Breast epithelium (tissue), 4 donors: ENCODE data around the gene FAM193A. TPM values are rescaled to one million over a fixed set of nuclear protein-coding genes. Genes with fewer than 3 reads are reported as not detected.

ENCODE experiments used
- DNase-seq, 2 donors: peaks; one replicate each; pipeline ENCODE4 v3.0.0-alpha.2; 2019; ENCODE audit warnings: low spot score in 2 of 2
- H3K27ac ChIP-seq, 2 donors: fragments of 200-600 bp; sonication (generic) in 1 of 2; one replicate each; pipeline ENCODE4 v1.5.1; 2016 to 2019; ENCODE audit warnings: mild to moderate bottlenecking in 1 of 2
- H3K27me3 ChIP-seq, 2 donors: fragments of 200-600 bp; sonication (generic) in 1 of 2; one replicate each; pipeline versions ENCODE4 v1.5.1 to v1.6.0; 2017 to 2019; ENCODE audit warnings: control low read depth in 1 of 2, mild to moderate bottlenecking in 1 of 2
- H3K36me3 ChIP-seq: fragments of 200-600 bp; one replicate; pipeline ENCODE4 v1.5.1; 2019
- H3K4me1 ChIP-seq, 2 donors: fragments of 200-600 bp; sonication (generic); one replicate each; pipeline ENCODE4 v1.5.1; 2016 to 2019; ENCODE audit warnings: control low read depth in 1 of 2
- H3K4me3 ChIP-seq, 3 donors: fragments of 200-600 bp; sonication (generic); 1 replicate in 2 of 3; 2 replicates in 1 of 3; pipeline ENCODE4 v1.5.1; 2016 to 2019; ENCODE audit warnings: mild to moderate bottlenecking in 3 of 3, moderate library complexity in 2 of 3
- H3K9me3 ChIP-seq, 2 donors: fragments of 200-600 bp; sonication (generic) in 1 of 2; one replicate each; pipeline ENCODE4 v1.5.1; 2016 to 2019; ENCODE audit warnings: control low read depth in 1 of 2
- CTCF ChIP-seq, 3 donors: fragments of 450-650 bp; IDR thresholded peaks; one replicate each; pipeline ENCODE4 v1.5.1; 2016 to 2017; ENCODE audit warnings: antibody characterized with exemption in 3 of 3, mild to moderate bottlenecking in 3 of 3, moderate library complexity in 3 of 3
- POLR2A ChIP-seq: fragments of 450-650 bp; IDR thresholded peaks from one replicate; pipeline ENCODE4 v1.6.1; 2016; ENCODE audit warnings: antibody characterized with exemption, mild to moderate bottlenecking, moderate library complexity
- POLR2AphosphoS5 ChIP-seq, 3 donors: sonication (generic); formaldehyde crosslinking; IDR thresholded peaks; one replicate each; pipeline ENCODE4 v1.6.1; 2017; ENCODE audit warnings: antibody characterized with exemption in 3 of 3
- intact Hi-C: fragments of 100-400 bp; cut with DNase I; formaldehyde crosslinking; loops from one replicate; pipeline ENCODE4 v1.15.1; 2023; ENCODE audit warnings: low total_unique reads
- total RNA-seq, 3 donors: library from RNA; depleted of rRNA; stranded (reverse); fragments of >200 nt; gene quantifications; one replicate each; pipeline ENCODE4 v1.1.0, GENCODE V29; 2016

FAM193A gene
- total RNA-seq, 3 donors from 2014 or later = 24.5 to 26.5 (median 24.7) TPM

GRCh38 chr4:2746891-2747695 lies 210.6 kb downstream of the FAM193A start:
- no peak overlapping the region for H3K4me3 ChIP-seq
- intact Hi-C loops = loop anchor here (5.0 kb wide), 1 partner anchor 115 kb away; no protein-coding TSS in a partner anchor
- no peaks in the 10 kb centered on the region for H3K27me3 ChIP-seq
- DNase-seq = no peak
- TF ChIP-seq POLR2AphosphoS5 (IDR thresholded peaks at IDR 0.05) (no peak), POLR2A (no peak), CTCF (IDR thresholded peaks at IDR 0.05) (no peak)
- H3K4me1 ChIP-seq = no peaks in the 10 kb centered on the region
- H3K27ac ChIP-seq = peak overlapping the region in 1 of 2 donors; percentile 48
- H3K36me3 ChIP-seq = peaks cover 4% of the 10 kb centered on the region
- H3K9me3 ChIP-seq = no peaks in the 10 kb centered on the region

- Histone ChIP-seq H3K4me3 (no peak overlapping the region), H3K4me1 (peaks cover 4 to 8% of the 10 kb centered on the region in 2 donors), H3K9me3 (no peaks in the 10 kb centered on the region), H3K27ac (no peak overlapping the region), H3K36me3 (no peaks in the 10 kb centered on the region), H3K27me3 (no peaks in the 10 kb centered on the region)
- TF ChIP-seq POLR2A (no peak), POLR2AphosphoS5 (IDR thresholded peaks at IDR 0.05) (no peak), CTCF (IDR thresholded peaks at IDR 0.05) (no peak)
- no peak for DNase-seq
- intact Hi-C loops = no loop called here
These were observed 214.5 kb downstream of the FAM193A start for GRCh38 chr4:2750719-2751605.

GRCh38 chr4:2753436-2753835 lies 217.0 kb downstream of the FAM193A start:
- H3K9me3 ChIP-seq = no peaks in the 10 kb centered on the region
- no peaks in the 10 kb centered on the region for H3K27me3 ChIP-seq
- no peak for TF ChIP-seq POLR2AphosphoS5 (IDR thresholded peaks at IDR 0.05)
- TF ChIP-seq CTCF (IDR thresholded peaks at IDR 0.05) = no peak
- no peak for TF ChIP-seq POLR2A
- peaks cover 4 to 8% of the 10 kb centered on the region in 2 donors for H3K4me1 ChIP-seq
- no peak overlapping the region for H3K4me3 ChIP-seq
- no peaks in the 10 kb centered on the region for H3K36me3 ChIP-seq
- peak in 1 of 2 donors; percentile 44 for DNase-seq
- intact Hi-C loops = no loop called here
- H3K27ac ChIP-seq = peak overlapping the region; percentile 12 to 30

- H3K27me3 ChIP-seq = no peaks in the 10 kb centered on the region
- DNase-seq = no peak
- peaks cover 4 to 8% of the 10 kb centered on the region in 2 donors for H3K4me1 ChIP-seq
- peak overlapping the region; percentile 80 to 92 (median 83) for H3K4me3 ChIP-seq
- intact Hi-C loops = no loop called here
- H3K36me3 ChIP-seq = no peaks in the 10 kb centered on the region
- H3K9me3 ChIP-seq = no peaks in the 10 kb centered on the region
- TF ChIP-seq POLR2AphosphoS5 (IDR thresholded peaks at IDR 0.05) (no peak), POLR2A (no peak), CTCF (IDR thresholded peaks at IDR 0.05) (no peak)
- peak overlapping the region; percentile 73 to 92 for H3K27ac ChIP-seq
These were observed 218.7 kb downstream of the FAM193A start for GRCh38 chr4:2754848-2755819.
